WERI-Rb-1 (cell line): Measurements from ENCODE around the gene UST.

ENCODE experiments used
- DNase-seq: peaks from one replicate; pipeline ENCODE4 v3.0.0-alpha.2; 2020
- H3K27ac ChIP-seq: fragments of 250-450 bp; sonication (Bioruptor Pico); 2 replicates; pipeline ENCODE4 v1.5.1; 2020; ENCODE audit warnings: mild to moderate bottlenecking, moderate library complexity
- H3K27me3 ChIP-seq: fragments of 250-450 bp; sonication (Bioruptor Pico); 2 replicates; pipeline ENCODE4 v1.5.1; 2021; ENCODE audit warnings: mild to moderate bottlenecking, low read depth, moderate library complexity; ENCODE audit not compliant: insufficient read depth, severe bottlenecking
- H3K36me3 ChIP-seq: fragments of 250-450 bp; sonication (Bioruptor Pico); 2 replicates; pipeline ENCODE4 v1.5.1; 2020; ENCODE audit warnings: mild to moderate bottlenecking, moderate library complexity
- H3K4me3 ChIP-seq: 2 replicates; pipeline ENCODE4 v1.5.1; 2011; ENCODE audit warnings: low read depth, mild to moderate bottlenecking, control low read depth, low read length
- H3K9me3 ChIP-seq: fragments of 250-450 bp; sonication (Bioruptor Pico); 2 replicates; pipeline ENCODE4 v1.5.1; 2021; ENCODE audit warnings: mild to moderate bottlenecking, moderate library complexity; ENCODE audit not compliant: severe bottlenecking
- TF ChIP-seq, protein P1 (sequence below): IDR thresholded peaks from 2 replicates; pipeline ENCODE4 v1.5.1; 2011; ENCODE audit warnings: low read depth, mild to moderate bottlenecking, control low read depth, inconsistent platforms, low read length

UST gene

DNA sequence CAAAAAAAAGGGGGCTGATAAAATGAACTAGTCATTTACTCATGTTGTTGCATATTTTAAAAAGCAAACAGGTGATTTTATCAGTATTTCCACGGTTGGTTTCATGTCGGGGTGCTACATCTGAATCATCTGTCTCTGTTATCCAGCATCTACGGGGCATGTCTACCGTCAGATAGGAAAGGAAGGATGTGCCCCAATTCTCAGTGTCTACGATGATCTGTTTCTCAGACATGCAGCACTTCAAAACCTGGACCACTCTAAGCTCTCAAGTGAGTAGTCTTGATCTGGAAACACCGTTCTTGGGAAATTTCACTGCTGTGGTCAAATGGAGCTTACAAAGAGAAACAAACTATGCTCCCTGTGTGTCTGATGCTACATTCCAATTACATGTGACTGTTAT is 330.4 kb downstream of the UST start:
- H3K27me3 ChIP-seq, result no peaks in the 10 kb centered on the region
- no peak overlapping the region for H3K27ac ChIP-seq
- H3K4me3 ChIP-seq, result no peak overlapping the region
- no peaks in the 10 kb centered on the region for H3K36me3 ChIP-seq
- TF ChIP-seq, protein P1, sequence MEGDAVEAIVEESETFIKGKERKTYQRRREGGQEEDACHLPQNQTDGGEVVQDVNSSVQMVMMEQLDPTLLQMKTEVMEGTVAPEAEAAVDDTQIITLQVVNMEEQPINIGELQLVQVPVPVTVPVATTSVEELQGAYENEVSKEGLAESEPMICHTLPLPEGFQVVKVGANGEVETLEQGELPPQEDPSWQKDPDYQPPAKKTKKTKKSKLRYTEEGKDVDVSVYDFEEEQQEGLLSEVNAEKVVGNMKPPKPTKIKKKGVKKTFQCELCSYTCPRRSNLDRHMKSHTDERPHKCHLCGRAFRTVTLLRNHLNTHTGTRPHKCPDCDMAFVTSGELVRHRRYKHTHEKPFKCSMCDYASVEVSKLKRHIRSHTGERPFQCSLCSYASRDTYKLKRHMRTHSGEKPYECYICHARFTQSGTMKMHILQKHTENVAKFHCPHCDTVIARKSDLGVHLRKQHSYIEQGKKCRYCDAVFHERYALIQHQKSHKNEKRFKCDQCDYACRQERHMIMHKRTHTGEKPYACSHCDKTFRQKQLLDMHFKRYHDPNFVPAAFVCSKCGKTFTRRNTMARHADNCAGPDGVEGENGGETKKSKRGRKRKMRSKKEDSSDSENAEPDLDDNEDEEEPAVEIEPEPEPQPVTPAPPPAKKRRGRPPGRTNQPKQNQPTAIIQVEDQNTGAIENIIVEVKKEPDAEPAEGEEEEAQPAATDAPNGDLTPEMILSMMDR, result no peak
- no peak for DNase-seq
- no peaks in the 10 kb centered on the region for H3K9me3 ChIP-seq

GRCh38 chr6:149078211-149078782 is 331.5 kb downstream of the UST start:
- H3K36me3 ChIP-seq, result no peaks in the 10 kb centered on the region
- no peaks in the 10 kb centered on the region for H3K9me3 ChIP-seq
- TF ChIP-seq, protein P1, result no peak
- H3K27ac ChIP-seq, result no peak overlapping the region
- H3K4me3 ChIP-seq, result no peak overlapping the region
- DNase-seq, result no peak
- H3K27me3 ChIP-seq, result no peaks in the 10 kb centered on the region

- no peaks in the 10 kb centered on the region for H3K9me3 ChIP-seq
These were observed 332.6 kb downstream of the UST start for GRCh38 chr6:149079456-149079855.

DNA sequence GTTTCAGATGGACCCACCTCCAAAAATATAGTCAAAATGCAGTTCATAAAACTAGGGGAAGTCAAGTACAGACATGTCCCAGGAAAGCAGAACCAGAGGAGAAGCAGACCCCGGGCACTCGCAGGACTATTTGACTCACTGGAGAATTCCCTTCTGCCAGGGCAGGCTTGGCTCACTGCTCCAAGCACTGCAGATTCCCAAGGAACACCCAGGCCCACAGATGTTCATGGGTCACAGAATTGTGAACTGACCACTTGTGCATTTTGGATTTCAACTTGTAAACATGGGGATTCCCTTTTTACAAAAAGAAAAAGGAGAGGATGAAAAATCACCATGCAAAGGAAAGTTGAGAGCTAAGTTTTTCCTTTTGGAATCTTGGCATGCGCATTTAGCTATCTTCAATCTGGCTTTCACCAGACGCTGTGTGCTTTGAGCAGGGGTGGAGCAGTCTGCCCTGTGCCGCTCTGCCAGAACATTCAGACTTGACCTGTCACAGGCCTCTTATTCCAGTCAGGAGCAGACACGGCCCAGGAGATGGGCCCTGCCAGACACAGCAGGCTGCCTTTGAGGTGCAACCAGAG is 333.2 kb downstream of the UST start:
- TF ChIP-seq, protein P1, result no peak
- Histone ChIP-seq H3K27ac (no peak overlapping the region), H3K27me3 (no peaks in the 10 kb centered on the region), H3K36me3 (no peaks in the 10 kb centered on the region), H3K4me3 (no peak overlapping the region), H3K9me3 (no peaks in the 10 kb centered on the region)
- no peak for DNase-seq

More at GRCh38 chr6:149079456-149079855, 332.6 kb downstream of the UST start:
- Histone ChIP-seq H3K27ac (no peak overlapping the region), H3K36me3 (no peaks in the 10 kb centered on the region), H3K4me3 (no peak overlapping the region), H3K27me3 (no peaks in the 10 kb centered on the region)
- no peak for DNase-seq
- TF ChIP-seq, protein P1, result no peak

DNA sequence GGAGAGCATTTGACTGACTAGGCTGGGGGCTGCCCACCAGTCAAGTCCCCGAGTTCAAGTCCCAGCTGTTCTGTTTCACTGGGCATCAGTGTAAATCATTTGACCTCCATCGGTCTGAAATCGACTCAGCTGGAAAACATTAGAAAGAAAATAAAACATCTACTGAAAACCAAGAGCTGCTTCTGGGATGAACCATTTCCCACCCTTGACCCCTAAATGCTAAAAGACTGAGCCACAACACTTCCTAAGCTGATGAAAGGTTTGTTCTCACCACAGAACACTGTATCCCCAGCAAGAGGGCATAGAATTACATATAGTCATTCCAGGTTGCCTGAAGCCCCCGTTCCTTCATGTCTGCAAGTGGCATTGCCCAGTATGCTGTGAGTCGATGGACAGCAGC is 333.7 kb downstream of the UST start:
- TF ChIP-seq, protein P1, result no peak
- H3K27ac ChIP-seq, result no peak overlapping the region

DNA sequence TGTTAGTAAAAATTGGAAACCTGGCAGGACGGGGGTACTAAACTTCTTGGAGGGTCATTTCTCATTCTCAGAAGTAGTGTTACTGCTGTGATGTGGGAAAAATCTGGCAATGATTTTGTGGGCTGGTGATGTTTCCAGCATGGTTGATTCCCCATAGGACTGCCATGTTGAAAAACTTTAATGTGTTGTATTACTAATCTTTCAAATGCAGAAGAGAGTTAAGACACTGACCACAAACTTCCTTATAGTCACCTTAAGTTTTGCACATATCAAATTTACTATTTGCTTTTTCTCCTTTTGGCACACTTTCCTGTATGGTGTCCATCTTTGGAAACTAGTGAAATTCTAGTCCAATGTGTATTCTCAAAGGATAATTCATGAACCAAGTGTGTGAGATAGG is 334.5 kb downstream of the UST start:
- DNase-seq, result no peak
- Histone ChIP-seq H3K27me3 (no peaks in the 10 kb centered on the region), H3K9me3 (no peaks in the 10 kb centered on the region), H3K36me3 (no peaks in the 10 kb centered on the region), H3K4me3 (no peak overlapping the region), H3K27ac (no peak overlapping the region)
- TF ChIP-seq, protein P1, result no peak

More for the DNA sequence above, 333.7 kb downstream of the UST start:
- no peak overlapping the region for H3K4me3 ChIP-seq
- no peak for DNase-seq
- H3K9me3 ChIP-seq, result no peaks in the 10 kb centered on the region
- no peaks in the 10 kb centered on the region for H3K27me3 ChIP-seq
- H3K36me3 ChIP-seq, result no peaks in the 10 kb centered on the region
